OCI-LY7 (cell line): ENCODE data around the gene DSTYK.

Experiments
- EZH2phosphoT487 ChIP-seq: fragments of 200-600 bp; sonication (generic); IDR thresholded peaks from 2 replicates; pipeline ENCODE4 v1.6.1; 2018; ENCODE audit warnings: low read depth, borderline replicate concordance, mild to moderate bottlenecking, mixed run types, antibody characterized with exemption, low read length, moderate library complexity, mixed read lengths
- TF ChIP-seq, protein P1 (sequence below): fragments of 200-600 bp; sonication (generic); conservative IDR thresholded peaks from 2 replicates; pipeline ENCODE4 v1.5.1; 2014; ENCODE audit warnings: mild to moderate bottlenecking, antibody characterized with exemption, low read length, moderate library complexity, mixed read lengths

DNA sequence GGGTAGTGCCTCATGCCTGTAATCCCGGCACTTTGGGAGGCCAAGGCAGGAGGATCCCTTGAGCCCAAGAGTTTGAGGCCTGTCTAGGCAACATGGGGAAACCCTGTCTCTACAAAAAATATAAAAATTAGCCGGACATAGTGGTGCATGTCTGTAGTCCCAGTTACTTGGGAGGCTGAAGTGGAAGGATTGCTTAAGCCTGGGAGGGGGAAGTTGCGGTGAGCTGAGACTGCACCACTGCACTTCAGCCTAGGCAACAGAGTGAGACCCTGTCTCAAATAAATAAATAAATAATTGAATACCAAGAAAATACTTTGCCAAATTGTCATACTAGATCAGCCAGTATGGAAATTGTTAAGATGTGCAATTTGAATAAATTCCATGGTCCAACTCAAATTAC is 83.9 kb downstream of the DSTYK start:
- TF ChIP-seq, protein P1, sequence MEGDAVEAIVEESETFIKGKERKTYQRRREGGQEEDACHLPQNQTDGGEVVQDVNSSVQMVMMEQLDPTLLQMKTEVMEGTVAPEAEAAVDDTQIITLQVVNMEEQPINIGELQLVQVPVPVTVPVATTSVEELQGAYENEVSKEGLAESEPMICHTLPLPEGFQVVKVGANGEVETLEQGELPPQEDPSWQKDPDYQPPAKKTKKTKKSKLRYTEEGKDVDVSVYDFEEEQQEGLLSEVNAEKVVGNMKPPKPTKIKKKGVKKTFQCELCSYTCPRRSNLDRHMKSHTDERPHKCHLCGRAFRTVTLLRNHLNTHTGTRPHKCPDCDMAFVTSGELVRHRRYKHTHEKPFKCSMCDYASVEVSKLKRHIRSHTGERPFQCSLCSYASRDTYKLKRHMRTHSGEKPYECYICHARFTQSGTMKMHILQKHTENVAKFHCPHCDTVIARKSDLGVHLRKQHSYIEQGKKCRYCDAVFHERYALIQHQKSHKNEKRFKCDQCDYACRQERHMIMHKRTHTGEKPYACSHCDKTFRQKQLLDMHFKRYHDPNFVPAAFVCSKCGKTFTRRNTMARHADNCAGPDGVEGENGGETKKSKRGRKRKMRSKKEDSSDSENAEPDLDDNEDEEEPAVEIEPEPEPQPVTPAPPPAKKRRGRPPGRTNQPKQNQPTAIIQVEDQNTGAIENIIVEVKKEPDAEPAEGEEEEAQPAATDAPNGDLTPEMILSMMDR, result no peak
- TF ChIP-seq EZH2phosphoT487, result no peak
